ENCODE results near the gene ZFAND4. TPM values are rescaled to one million over a fixed set of nuclear protein-coding genes. Genes with fewer than 3 reads are reported as not detected.

ZFAND4 gene
- polyA plus RNA-seq, 1 donor (not counting 4 experiments of a cell fraction or from before 2014, with no cell fraction given) = 2.9 TPM

DNA sequence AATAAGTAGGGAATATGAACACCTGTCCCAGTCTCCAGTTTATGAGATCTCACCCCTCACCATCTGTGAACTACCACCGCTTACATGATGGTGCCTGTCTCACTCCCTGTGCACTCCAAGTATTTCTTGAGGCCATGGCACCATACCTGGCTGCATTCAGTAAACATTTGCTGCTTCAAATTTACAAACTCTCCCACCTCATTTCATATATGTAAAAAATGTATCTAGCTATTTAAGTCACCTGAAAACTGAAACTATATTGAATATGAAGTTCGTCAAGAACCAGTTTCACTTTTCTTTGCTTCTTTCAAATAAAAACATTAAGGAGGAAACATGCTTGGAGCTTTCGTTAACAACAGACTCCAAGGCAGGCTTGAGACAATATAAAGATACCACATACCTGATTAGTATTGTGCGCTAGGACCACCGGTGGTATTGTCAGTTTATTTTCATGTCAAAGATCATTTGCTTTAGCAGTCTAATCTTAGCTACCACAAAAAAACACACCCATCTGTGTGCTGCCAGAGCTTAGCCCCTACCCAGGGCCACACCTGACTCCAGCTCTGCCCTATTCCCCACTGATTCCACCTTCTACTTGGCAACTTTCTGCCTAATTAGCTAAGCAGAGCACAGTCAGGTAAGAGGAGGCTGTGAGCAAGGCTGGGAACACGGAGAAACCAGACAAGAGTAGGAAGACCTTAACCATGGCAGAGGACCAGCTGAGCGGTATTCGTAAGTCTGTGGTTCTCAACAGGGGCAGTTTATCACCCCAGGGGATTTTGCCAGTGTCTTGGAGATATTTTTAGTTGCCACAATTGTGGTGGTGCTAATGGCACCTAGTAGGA, 92.0 kb downstream of the ZFAND4 start:
- DNase-seq (ENCODE audit: low read depth, low spot score) = no peak
- Histone ChIP-seq H2AFZ (ENCODE audit: control insufficient read depth, low read length) (peak overlapping the region; percentile 62), H3K4me1 (ENCODE audit: control insufficient read depth, extremely low read depth, insufficient read depth, low read length) (peaks cover 7% of the 10 kb centered on the region), H3K9me3 (ENCODE audit: control insufficient read depth, low read depth, low read length) (no peaks in the 10 kb centered on the region), H3K79me2 (ENCODE audit: control insufficient read depth, insufficient read depth, low read length) (no peaks in the 10 kb centered on the region), H3K4me3 (ENCODE audit: control insufficient read depth in 2 of 3, extremely low read depth in 1 of 3, insufficient read depth in 2 of 3, low read depth in 1 of 3, low read length in 3 of 3) (peak overlapping the region in 1 of 3 experiments; percentile 1), H3K36me3 (ENCODE audit: control insufficient read depth in 2 of 2, extremely low read depth in 1 of 2, insufficient read depth in 2 of 2, low read length in 2 of 2) (no peaks in the 10 kb centered on the region), H3K27me3 (ENCODE audit: control insufficient read depth, extremely low read depth, insufficient read depth, low read length) (no peaks in the 10 kb centered on the region), H3K4me2 (ENCODE audit: control insufficient read depth, extremely low read depth, insufficient read depth, low read depth, low read length) (peak overlapping the region; percentile 53), H4K20me1 (ENCODE audit: control insufficient read depth, extremely low read depth, insufficient read depth, low read length) (no peaks in the 10 kb centered on the region), H3K27ac (ENCODE audit: control insufficient read depth, insufficient read depth, low read length) (no peak overlapping the region), H3K9me1 (ENCODE audit: control insufficient read depth, extremely low read depth, insufficient read depth, low read length) (no peaks in the 10 kb centered on the region), H3K9ac (ENCODE audit: control insufficient read depth, extremely low read depth, insufficient read depth, low read length) (no peak overlapping the region)
- dilution Hi-C loops (cut with MboI; ENCODE audit: extremely low pct_ligation_motif_present, low sequenced_read_pairs) = no loop called here
- no peak for FAIRE-seq
- no peak for TF ChIP-seq EZH2 (IDR thresholded peaks at IDR 0.05; ENCODE audit: low read length)
- TF ChIP-seq, protein P1, sequence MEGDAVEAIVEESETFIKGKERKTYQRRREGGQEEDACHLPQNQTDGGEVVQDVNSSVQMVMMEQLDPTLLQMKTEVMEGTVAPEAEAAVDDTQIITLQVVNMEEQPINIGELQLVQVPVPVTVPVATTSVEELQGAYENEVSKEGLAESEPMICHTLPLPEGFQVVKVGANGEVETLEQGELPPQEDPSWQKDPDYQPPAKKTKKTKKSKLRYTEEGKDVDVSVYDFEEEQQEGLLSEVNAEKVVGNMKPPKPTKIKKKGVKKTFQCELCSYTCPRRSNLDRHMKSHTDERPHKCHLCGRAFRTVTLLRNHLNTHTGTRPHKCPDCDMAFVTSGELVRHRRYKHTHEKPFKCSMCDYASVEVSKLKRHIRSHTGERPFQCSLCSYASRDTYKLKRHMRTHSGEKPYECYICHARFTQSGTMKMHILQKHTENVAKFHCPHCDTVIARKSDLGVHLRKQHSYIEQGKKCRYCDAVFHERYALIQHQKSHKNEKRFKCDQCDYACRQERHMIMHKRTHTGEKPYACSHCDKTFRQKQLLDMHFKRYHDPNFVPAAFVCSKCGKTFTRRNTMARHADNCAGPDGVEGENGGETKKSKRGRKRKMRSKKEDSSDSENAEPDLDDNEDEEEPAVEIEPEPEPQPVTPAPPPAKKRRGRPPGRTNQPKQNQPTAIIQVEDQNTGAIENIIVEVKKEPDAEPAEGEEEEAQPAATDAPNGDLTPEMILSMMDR (optimal IDR thresholded peaks at IDR 0.05 in 1 of 3, IDR thresholded peaks at IDR 0.05 in 1 of 3, conservative IDR thresholded peaks at IDR 0.05 in 1 of 3; ENCODE audit: extremely low read depth in 1 of 3, insufficient read depth in 2 of 3, low read length in 3 of 3) = no peak

DNA sequence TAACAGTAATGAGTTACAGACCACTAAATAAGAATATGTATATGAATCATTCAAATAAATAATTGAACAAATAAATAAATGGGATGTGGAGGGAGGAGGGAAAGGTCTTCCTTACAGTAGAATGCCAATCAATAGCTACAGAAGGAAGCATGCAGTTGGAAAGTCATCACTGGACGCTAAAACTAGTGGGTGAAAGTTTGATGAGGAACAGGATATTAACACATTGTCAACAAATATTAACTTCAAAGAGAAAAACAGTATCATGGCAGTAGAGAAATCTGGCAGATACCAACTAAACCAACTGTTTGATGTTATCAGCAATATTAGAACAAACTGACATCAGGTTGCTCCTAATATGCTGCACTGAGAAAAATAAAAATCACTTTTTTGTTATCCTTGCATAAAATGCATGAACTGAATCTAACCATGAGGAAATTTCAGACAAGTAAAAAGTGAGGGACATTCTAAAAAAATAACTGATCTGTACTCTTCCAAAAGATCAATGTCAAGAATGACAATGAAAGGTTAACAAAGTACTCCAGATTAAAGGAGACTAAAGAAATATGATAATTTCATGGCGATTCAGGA, 94.1 kb downstream of the ZFAND4 start:
- Histone ChIP-seq H3K9me3 (ENCODE audit: control insufficient read depth, low read depth, low read length) (no peaks in the 10 kb centered on the region), H2AFZ (ENCODE audit: control insufficient read depth, low read length) (no peak overlapping the region), H3K36me3 (ENCODE audit: control insufficient read depth in 2 of 2, extremely low read depth in 1 of 2, insufficient read depth in 2 of 2, low read length in 2 of 2) (no peaks in the 10 kb centered on the region), H3K27ac (ENCODE audit: control insufficient read depth, insufficient read depth, low read length) (no peak overlapping the region), H3K9ac (ENCODE audit: control insufficient read depth, extremely low read depth, insufficient read depth, low read length) (no peak overlapping the region), H3K4me1 (ENCODE audit: control insufficient read depth, extremely low read depth, insufficient read depth, low read length) (peaks cover 7% of the 10 kb centered on the region), H3K9me1 (ENCODE audit: control insufficient read depth, extremely low read depth, insufficient read depth, low read length) (no peaks in the 10 kb centered on the region), H3K4me3 (ENCODE audit: control insufficient read depth in 2 of 3, extremely low read depth in 1 of 3, insufficient read depth in 2 of 3, low read depth in 1 of 3, low read length in 3 of 3) (no peak overlapping the region), H3K79me2 (ENCODE audit: control insufficient read depth, insufficient read depth, low read length) (no peaks in the 10 kb centered on the region), H4K20me1 (ENCODE audit: control insufficient read depth, extremely low read depth, insufficient read depth, low read length) (no peaks in the 10 kb centered on the region), H3K27me3 (ENCODE audit: control insufficient read depth, extremely low read depth, insufficient read depth, low read length) (no peaks in the 10 kb centered on the region), H3K4me2 (ENCODE audit: control insufficient read depth, extremely low read depth, insufficient read depth, low read depth, low read length) (no peak overlapping the region)
- TF ChIP-seq, protein P1 (optimal IDR thresholded peaks at IDR 0.05 in 1 of 3, IDR thresholded peaks at IDR 0.05 in 1 of 3, conservative IDR thresholded peaks at IDR 0.05 in 1 of 3; ENCODE audit: extremely low read depth in 1 of 3, insufficient read depth in 2 of 3, low read length in 3 of 3) = no peak
- TF ChIP-seq EZH2 (IDR thresholded peaks at IDR 0.05; ENCODE audit: low read length) = no peak
- FAIRE-seq (no peak), DNase-seq (ENCODE audit: low read depth, low spot score) (no peak)
- dilution Hi-C loops (cut with MboI; ENCODE audit: extremely low pct_ligation_motif_present, low sequenced_read_pairs) = no loop called here
